GM18519 (cell line): ENCODE results near the gene ASB7.
"Not testable (repeated sequence)": the region's sequence is repeated elsewhere in the genome, so short reads cannot be mapped to it uniquely, and the experiment has no call there.

Experiments
- ATAC-seq: cut with Tn5 transposase; IDR thresholded peaks from one replicate; pipeline ENCODE4 v1.9.1; 2021; ENCODE audit warnings: mild to moderate bottlenecking, moderate library complexity; ENCODE audit not compliant: unreplicated experiment, low FRiP score

ASB7 gene

DNA sequence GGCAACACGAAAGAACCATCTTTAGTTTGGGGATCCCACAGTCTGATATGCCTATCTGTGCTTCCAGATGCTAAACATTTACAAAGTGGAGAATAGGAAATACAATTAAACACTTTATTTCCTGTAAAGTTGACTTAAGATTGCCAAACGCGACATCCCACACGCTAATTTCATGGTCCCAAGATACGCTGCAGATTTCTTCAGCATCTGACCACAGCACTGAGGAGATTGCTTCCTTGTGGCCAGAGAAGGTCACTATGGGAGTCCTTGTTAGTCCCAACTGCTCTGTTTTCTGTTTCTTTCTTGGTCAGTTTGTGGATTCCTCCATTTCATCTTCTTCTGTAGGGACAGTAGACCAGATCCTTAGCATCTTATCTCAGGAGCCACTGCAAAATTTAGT is 43.3 kb downstream of the ASB7 start:
- ATAC-seq = no peak

DNA sequence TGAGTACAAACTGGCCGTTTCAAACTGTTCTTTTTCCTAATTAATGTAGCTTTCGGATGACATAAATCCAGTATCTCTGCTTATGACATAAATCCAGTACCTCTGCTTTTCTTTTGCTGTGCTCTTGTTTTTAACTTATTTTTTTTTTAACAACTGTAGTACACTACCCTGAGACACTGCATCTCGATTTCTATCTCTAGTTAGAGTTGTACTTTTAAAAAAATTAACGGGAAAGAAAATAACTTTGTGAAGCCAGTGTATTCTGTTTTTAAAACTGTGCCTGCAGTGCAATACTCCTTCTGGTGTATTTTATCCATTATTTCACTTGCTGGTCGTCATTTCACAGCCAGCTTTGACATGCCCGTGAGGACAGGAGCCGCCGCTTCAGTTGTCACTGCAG is 46.6 kb downstream of the ASB7 start:
- no peak for ATAC-seq

DNA sequence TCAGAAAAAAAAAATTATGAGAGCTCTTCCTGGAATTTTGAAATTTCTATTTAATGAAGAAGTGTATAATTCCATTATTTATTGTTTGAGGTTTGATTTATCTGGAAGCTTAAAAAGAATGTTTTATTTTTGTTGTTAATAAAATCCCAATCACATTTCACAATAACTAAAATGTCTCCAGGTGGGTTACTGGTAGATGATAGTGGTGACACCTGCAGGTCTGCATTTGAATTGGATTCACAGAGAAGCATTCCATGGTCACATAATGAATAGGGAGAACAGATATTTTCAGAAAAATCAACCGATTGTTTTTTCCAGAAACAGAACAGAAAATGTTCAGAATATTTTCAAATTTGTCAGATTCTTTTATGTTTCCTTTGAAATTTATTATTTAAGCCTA is 48.3 kb downstream of the ASB7 start:
- no peak for ATAC-seq

DNA sequence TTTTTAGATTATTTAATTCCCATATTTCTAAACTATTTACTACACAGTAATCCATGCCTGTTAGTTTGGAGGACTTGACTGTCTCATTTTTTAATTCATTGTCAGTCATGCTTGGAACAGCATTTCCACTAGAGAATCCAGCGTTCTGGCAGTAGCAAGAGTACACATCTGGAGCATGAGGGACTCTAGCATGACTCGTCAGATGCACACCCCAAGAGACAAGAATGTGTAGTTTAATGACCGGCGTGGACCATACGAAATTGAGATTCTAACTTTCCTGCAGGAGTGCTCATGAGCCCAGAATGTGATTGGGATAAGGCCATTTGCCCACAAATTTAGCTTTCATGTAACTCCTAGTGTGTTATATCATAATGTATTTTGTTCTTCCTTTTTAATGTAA is 48.9 kb downstream of the ASB7 start:
- ATAC-seq = no peak

DNA sequence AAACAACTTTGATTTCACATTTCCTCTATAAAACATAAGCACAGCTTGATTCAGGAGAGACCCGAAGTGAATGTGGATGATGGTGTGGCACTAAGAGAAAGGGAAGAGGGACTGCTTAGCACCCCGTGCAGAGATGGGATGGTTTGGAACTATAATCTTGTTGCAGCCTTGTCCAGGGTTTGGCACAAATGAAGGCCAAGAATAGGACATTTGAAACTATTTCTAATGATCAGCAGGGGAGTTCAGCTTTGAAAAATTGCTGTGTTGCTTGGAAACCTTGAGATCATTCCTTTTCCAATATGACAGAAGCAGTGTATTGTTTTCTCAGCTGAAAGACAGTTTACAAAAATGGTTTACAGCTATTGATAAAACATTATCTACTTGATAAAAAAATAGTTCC is 49.7 kb downstream of the ASB7 start:
- no peak for ATAC-seq

DNA sequence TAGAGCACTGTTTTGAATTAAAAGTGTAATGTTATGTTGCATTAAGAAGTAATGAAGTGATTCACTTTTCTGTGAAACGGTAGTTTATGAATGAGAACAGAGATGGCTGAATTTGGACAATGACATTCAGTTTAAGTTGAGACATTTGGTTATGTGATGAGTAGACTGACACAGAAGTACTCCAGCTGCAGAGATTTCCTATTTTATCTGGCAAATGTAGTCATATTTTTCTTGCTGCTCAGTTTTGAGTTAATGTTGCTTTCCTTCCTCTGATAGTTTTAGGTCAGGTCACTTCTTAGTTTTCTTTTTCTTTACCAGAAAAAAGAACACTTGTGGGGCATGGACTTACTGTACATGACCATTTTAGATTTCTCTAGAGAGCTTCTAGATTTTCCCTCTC is 51.2 kb downstream of the ASB7 start:
- ATAC-seq = no peak

DNA sequence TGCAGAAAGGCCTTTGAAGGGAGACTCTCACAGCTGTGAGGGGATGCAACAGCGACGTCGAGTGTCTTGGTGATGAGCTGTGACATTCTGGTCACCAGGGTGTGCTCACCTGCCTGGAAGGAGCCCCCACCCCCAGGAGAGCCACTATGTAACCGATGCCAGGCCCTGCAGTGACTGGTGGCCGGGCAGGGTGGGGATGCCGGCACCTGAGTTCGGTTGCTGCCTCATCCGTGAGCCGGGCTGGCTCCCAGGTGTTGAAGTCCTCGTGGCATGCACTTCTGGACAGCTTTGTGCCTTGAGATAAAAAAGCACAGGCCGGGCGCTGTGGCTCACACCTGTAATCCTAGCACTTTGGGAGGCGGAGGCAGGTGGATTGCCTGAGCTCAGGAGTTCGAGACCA is 56.5 kb downstream of the ASB7 start:
- no peak for ATAC-seq

DNA sequence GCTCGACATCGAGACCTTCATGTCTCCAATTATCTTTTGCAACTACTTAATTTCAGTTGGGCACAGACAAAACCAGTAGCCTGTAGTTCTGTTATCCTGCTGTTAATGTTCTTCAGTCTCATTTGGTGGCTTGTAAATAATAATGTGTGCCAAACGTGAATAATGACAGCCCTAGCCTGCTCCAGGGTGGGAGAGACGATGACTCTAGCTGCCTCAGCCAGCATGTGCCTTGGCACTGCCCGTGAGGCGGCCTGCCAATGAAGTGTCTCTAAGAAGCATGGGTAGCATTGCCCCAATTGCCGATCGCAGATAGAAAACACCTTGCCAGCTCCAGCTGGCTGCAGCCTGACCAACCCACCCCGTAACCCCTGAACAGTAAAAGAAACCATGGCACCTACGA is 58.8 kb downstream of the ASB7 start:
- no peak for ATAC-seq

DNA sequence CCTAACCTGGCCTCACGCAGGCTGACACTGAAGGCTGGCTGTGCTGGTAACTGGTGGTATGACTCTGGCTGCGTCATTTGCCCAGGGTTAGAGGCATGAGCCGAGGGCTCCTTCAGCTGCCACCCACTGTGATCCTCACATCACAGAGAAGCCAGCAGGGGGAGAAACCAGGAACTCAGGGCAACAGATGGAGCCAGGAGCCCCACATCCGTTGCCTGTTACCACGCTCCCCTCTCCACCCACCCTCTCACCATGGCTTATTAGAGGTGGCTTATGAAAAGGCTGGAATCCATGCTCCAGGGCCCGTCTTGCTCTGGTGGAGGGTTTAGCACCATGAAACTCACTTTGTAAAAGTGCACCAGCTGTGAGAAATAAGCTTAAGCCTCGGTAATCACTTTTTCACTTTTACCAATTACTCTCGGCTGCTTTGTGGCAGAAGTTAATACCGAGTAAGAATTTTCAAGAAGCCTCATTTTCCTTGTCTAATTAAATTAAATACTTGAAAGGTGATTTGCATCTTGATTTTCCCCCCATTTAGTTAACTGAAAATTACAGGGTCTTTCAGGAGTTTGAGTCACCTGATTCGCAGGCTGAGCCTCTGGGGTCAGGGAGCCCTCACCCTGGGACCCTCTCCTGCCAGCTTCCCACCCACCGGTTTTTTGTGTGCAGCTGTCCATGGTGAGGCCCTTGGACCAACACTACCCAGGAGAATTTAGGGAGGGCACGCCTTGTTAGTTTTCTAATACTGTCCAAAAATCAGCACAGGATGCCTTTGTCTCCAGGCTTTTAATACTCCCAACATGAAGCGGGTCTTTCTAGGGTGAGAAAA is 60.9 kb downstream of the ASB7 start:
- ATAC-seq = no peak

DNA sequence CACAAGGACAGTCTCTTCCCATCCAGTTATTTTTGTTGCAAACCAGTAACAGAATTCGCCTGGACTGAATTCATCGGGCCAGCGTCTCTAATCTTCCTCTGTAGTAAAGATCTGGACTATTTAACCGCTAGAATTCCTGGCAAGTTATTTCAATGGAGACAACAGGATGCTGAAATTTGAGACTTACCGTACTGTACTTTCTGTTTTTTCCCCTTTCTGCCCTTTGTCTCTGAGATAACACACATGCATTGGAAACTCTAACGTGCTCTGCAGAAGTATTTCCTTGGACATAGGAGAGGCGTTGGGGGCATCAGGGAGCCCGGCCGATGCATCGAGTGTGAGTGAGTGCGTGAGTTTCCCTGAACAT is 61.5 kb downstream of the ASB7 start:
- ATAC-seq = no peak

DNA sequence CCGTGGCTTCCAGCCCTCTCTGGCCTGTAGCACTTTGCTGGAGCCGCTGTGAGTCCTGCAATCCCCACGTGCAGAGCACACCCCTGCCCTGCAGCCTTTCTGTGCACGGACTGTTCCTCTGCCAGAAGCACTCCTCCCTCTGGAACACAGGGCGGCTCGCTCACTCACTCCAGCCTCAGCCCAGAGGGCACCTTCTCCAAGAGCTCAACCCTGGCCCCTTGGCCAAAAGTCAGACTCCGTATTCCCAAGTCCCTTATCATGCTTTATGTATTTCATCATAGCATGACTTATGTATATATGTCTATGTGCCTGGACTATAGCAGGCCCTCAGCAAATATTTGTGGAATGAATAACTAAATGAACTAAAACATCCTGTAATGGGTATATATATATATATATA is 63.2 kb downstream of the ASB7 start:
- ATAC-seq = no peak

DNA sequence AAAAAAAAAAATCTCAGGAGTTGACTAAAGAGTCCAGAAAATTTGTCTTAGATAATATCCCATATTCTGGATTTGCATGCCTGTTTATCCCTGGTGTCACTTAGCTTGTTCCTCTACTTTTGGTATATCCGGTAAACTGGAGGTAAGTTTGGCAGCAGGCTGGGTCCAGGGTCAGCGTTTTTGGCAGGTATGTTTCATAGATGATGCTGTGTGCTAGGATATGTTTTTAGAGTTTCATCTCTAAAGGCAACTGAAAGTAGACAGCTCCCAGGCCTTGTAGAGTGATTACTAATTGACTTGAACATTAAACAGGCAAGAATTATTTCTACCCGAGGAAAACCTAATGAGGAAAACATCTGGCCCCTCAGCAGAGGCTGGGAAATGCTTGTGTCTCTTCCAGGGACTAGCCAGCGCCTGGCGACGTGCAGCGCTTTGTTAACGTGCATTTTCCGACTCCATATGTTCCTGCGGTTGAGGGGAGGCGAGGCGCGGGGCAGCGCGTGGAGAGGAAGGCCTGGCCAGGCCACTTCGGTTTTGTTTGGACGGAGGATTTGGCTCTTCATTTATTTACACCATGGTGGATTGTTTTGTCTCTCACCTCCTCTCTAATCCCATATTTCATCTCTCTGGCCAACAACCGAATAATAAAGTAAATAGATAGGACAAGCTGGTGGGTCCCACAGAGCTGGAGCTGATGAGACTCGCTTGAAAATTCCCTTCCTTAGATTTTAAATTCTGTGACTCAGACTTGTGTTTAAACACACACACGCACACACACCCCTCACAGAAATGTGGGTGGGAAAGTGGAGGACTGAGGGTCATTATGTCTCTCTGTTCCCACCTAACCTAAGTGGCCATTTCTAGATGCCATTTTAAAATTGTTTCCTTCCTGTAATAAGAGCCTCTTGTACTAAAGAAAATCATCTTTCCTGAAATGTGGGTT is 65.3 kb downstream of the ASB7 start:
- no peak for ATAC-seq

DNA sequence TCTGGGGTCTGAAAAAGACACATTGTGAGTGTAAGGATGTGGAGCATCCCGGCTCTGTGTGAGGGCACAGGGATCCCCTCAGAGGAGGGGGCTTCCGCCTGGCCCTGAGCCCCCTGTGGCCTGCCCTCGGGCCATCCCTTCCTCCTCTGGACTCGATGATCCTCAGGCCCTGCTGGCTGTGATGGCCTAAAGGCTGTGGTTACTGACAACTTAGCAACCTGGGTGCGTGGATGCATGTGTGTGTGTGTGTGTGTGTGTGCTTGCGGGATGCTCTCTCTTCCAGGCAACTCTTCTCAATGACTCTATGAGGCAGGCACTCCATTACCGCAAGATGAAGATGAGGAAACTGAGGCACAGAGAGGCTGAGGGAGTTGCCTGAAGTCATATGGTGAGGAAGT is 66.0 kb downstream of the ASB7 start:
- no peak for ATAC-seq

DNA sequence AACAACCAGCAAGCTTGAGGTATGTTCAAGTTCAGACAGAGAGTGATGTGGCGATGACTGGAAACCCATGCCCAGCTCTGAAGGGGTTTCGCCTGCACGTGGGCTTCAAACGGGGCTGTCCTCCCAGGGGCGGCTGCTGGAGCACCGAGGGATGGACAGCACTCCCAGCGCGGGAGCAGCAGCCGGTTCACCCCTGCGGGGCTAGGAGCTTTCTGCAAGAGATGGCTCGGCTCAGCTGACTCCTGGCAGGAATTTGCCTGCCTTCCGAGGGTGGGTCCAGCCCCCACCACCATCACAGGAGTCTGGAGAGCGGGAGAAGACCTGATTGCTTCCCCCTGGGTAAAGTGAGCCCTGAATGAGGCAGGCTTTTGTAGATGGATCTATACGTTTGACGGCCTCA is 66.9 kb downstream of the ASB7 start:
- ATAC-seq = no peak

DNA sequence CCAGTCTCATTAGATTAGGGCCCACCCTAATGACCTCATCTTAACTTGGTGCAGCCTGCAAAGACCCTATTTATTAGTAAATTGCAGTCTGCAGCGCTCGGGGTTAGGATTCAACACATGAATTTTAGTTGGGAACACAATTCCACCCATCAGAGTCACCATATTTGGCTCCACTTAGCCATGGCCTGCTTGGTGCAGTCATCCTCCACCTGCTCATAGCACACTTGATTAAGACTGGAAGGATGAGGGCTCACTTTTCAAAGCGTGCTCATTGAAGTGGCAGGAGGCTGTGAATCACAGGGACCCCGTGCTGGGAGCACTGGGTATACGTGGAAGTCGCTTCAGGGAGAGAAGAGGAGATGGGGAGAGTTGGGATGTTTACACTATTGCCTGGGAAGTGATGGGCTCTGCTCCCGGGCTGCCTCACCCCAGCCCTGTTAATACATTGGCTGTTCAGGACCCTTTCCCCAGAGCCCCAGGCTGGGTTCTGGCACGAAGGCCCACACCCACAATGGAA is 68.2 kb downstream of the ASB7 start:
- ATAC-seq = no peak

DNA sequence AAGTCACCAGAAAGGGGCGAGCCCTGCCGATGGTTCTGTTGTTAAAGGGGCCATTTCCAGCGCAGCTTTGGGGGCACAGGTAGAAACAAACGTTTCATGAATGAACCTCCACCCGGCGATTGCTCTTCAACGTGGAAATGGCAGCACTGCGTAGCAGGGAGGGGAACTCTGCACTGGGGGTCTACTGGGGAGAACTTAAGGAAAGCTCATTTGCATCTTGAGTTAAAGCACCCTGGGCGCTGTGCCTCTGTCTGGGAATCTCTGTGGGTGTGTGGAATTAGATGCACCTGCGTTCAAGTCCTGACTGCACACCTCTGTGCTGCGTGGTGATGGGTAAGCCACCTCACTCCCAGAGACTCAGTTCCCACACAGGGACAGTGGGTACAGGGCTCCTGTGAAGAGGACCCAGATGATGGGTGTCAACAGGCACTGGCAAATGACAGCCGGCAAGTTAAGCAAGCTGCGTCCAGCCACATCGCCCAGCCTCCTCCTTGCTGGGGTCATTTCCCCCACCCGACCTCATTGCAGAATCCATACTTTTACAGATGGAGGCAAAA is 68.8 kb downstream of the ASB7 start:
- no peak for ATAC-seq

DNA sequence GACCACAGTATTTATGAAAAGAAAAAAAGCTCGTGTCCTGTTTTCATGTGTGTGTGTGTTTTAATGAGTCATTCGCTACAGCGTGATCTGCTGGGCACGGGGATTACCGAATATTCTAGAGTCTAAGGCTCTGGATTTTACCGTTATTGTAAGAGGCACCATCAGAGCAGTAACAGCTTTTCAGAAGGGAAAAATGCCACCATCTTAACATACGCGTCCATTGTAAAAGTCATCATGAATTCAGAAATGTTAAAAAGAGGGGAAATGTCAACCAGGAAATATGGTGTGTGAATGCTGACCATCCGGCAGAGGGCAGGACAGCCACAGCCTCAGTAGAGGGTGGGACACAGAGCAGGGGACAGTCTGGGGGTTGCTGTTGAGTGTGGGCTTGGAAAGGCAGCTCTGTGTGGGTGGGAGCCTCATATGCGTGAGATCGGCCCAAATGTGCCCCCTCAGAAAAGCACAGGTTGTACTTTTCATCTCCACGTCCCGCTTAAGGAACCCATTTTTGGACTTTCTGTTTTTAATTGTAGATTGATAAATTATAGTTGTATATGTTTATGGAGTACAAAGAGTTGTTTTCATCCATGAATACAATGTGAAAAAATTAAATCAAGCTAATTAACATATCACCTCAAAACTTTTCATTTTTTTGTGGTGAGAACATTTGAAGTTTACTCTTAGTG is 69.6 kb downstream of the ASB7 start:
- no peak for ATAC-seq

DNA sequence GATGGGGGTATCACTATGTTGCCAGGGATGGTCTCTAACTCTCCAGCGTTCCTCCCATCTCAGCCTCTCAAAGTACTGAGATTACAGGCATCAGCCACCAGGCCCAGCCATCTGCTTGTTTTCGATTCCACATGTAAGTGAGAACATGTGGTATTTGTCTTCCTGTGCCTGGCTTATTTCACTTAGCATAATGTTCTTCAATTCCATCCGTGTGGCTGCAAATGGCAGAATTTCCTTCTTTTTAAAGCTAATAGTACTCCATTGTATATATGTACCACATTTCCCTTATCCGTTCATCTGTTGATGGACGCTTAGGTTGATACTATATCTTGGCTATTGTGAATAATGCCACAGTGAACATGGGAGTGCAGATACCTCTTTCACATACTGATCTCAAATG is 70.6 kb downstream of the ASB7 start:
- no peak for ATAC-seq

DNA sequence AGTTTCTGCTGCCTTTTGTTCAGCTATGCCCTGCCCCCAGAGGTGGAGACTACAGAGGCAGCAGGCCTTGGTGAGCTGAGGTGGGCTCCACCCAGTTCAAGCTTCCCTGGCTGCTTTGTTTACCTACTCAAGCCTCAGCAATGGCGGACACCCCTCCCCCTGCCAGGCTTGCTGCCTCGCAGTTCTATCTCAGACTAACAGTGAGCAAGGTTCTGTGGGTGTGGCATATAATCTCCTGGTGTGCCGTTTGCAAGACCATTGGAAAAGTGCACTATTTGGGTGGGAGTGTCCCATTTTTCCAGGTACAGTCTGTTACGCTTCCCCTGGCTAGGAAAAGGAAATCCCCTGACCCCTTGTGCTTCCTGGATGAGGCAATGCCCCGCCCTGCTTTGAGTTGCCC is 76.8 kb downstream of the ASB7 start:
- not testable (repeated sequence) for ATAC-seq

DNA sequence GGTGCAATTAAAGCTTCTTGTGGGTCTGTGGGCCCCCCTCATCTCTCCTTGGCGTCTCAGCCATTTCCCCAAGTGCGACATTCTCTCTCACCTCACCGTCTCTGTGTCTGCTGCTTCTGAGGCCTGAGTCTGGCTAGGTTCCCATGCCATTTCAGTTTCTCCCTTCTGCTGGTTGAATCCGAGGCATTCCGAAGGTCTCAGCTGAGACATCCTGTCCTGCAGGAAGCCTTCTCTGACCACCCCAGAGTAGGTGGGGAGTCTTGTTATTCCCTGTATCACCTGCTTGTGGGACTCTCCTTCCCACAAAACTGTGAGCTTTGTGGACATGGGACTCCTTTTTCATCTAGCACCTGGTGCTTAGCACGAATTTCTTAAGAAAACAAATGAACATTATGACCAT is 78.3 kb downstream of the ASB7 start:
- no peak for ATAC-seq

DNA sequence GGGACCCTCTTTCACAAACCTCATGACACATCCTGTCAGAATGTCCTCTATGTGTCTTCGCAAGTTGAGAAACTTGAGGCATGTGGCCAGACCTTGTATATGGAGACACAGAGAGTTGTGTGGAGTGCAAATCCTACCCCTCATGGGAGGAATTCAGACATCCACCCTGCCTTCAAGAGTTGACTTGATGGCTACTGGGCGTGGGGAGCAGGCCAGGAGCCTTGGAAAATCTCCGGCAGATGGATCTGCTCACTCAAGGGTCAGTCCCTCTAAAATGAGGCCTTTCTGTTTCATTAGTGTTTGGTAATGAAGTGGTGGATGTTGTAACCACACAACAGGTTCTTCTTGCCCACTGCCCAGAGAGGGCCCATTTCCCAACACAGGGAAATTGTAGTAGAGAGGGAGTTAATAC is 79.0 kb downstream of the ASB7 start:
- no peak for ATAC-seq
